Tibial nerve (tissue), 4 donors: ENCODE results near the gene QSOX2. TPM values are rescaled to one million over a fixed set of nuclear protein-coding genes. Genes with fewer than 3 reads are reported as not detected.

ENCODE experiments used
- DNase-seq, 2 donors: peaks; one replicate each; pipeline ENCODE4 v3.0.0-alpha.2; 2019; ENCODE audit warnings: low spot score in 2 of 2
- H3K27ac ChIP-seq, 4 donors: fragments of 200-600 bp; sonication (generic) in 3 of 4; one replicate each; pipeline ENCODE4 v1.5.1; 2017 to 2019; ENCODE audit warnings: mild to moderate bottlenecking in 1 of 4
- H3K27me3 ChIP-seq, 2 donors: fragments of 200-600 bp; sonication (generic) in 1 of 2; one replicate each; pipeline versions ENCODE4 v1.5.1 to v1.6.0; 2017 to 2019
- H3K36me3 ChIP-seq, 3 donors: fragments of 200-600 bp; sonication (generic); one replicate each; pipeline ENCODE4 v1.5.1; 2018 to 2019
- H3K4me1 ChIP-seq, 4 donors: fragments of 200-600 bp; sonication (generic) in 3 of 4; one replicate each; pipeline ENCODE4 v1.5.1; 2017 to 2019
- H3K4me3 ChIP-seq, 4 donors: fragments of 200-600 bp; sonication (generic) in 3 of 4; one replicate each; pipeline ENCODE4 v1.5.1; 2017 to 2019; ENCODE audit warnings: mild to moderate bottlenecking in 1 of 4, moderate library complexity in 1 of 4
- H3K9me3 ChIP-seq, 4 donors: fragments of 200-600 bp; sonication (generic) in 3 of 4; one replicate each; pipeline ENCODE4 v1.5.1; 2017 to 2019
- CTCF ChIP-seq, 5 experiments: fragments of 200-600 bp in 3 of 5; fragments of 450-650 bp in 2 of 5; sonication (generic) in 3 of 5; IDR thresholded peaks; one replicate each; pipeline ENCODE4 v1.5.1; 2016 to 2019; ENCODE audit warnings: antibody characterized with exemption in 5 of 5, mild to moderate bottlenecking in 3 of 5, moderate library complexity in 2 of 5
- EP300 ChIP-seq, 2 donors: sonication (generic); formaldehyde crosslinking; IDR thresholded peaks; one replicate each; pipeline ENCODE4 v1.6.1; 2017; ENCODE audit warnings: antibody characterized with exemption in 2 of 2, mild to moderate bottlenecking in 1 of 2
- POLR2A ChIP-seq, 2 donors: fragments of 450-650 bp; IDR thresholded peaks; one replicate each; pipeline ENCODE4 v1.6.1; 2017; ENCODE audit warnings: antibody characterized with exemption in 2 of 2, mild to moderate bottlenecking in 2 of 2, moderate library complexity in 2 of 2
- WGBS, 2 donors: methylation state at CpG; one replicate each; pipeline ENCODE4 v1.1.5; 2018; 5-methylcytosine and 5-hydroxymethylcytosine counted together
- total RNA-seq, 4 donors: library from RNA; depleted of rRNA; stranded (reverse); fragments of >200 nt; gene quantifications; one replicate each; pipeline ENCODE4 v1.1.0, GENCODE V29; 2016

Gene QSOX2
- total RNA-seq, 4 donors from 2014 or later: 10.2 to 16.8 (median 11.8) TPM

- Histone ChIP-seq H3K4me1 (peaks cover 0 to 11% (median 4%) of the 10 kb centered on the region in 4 donors), H3K9me3 (no peaks in the 10 kb centered on the region), H3K27me3 (no peaks in the 10 kb centered on the region), H3K27ac (no peak overlapping the region), H3K4me3 (no peak overlapping the region), H3K36me3 (no peaks in the 10 kb centered on the region)
- 93 to 96% methylated on average over 2 to 6 of the region's 6 CpGs for WGBS, 2 donors
- DNase-seq: no peak
- no peak for TF ChIP-seq EP300 (IDR thresholded peaks at IDR 0.05)
Measured at GRCh38 chr9:136262671-136263178, 17.1 kb upstream of the QSOX2 start.

- no peaks in the 10 kb centered on the region for H3K9me3 ChIP-seq
Measured at GRCh38 chr9:136261686-136262430, 16.2 kb upstream of the QSOX2 start.

GRCh38 chr9:136260936-136261472 is 15.4 kb upstream of the QSOX2 start:
- TF ChIP-seq CTCF (IDR thresholded peaks at IDR 0.05) (no peak), POLR2A (IDR thresholded peaks at IDR 0.05) (no peak), EP300 (IDR thresholded peaks at IDR 0.05) (no peak)
- no peak for DNase-seq
- Histone ChIP-seq H3K4me3 (no peak overlapping the region), H3K36me3 (no peaks in the 10 kb centered on the region), H3K27ac (no peak overlapping the region), H3K9me3 (no peaks in the 10 kb centered on the region), H3K27me3 (peaks cover 0 to under 1% of the 10 kb centered on the region in 2 donors), H3K4me1 (no peaks in the 10 kb centered on the region)
- WGBS, 2 donors: 71 to 75% methylated on average over 20 of the region's 20 CpGs

More at GRCh38 chr9:136261686-136262430, 16.2 kb upstream of the QSOX2 start:
- no peak for DNase-seq
- H3K36me3 ChIP-seq: no peaks in the 10 kb centered on the region
- no peak overlapping the region for H3K27ac ChIP-seq
- no peak for TF ChIP-seq CTCF (IDR thresholded peaks at IDR 0.05)
- no peak for TF ChIP-seq POLR2A (IDR thresholded peaks at IDR 0.05)
- no peak for TF ChIP-seq EP300 (IDR thresholded peaks at IDR 0.05)
- WGBS, 2 donors: 56 to 72% methylated on average over 20 to 21 of the region's 28 CpGs
- H3K27me3 ChIP-seq: no peaks in the 10 kb centered on the region
- H3K4me1 ChIP-seq: peaks cover 0 to 2% (median 0%) of the 10 kb centered on the region in 4 donors
- no peak overlapping the region for H3K4me3 ChIP-seq

GRCh38 chr9:136260521-136260920 is 14.9 kb upstream of the QSOX2 start:
- H3K27me3 ChIP-seq: peaks cover 0 to 6% of the 10 kb centered on the region in 2 donors
- peaks cover 0 to 3% (median 0%) of the 10 kb centered on the region in 4 donors for H3K4me1 ChIP-seq
- H3K9me3 ChIP-seq: no peaks in the 10 kb centered on the region
- H3K4me3 ChIP-seq: no peak overlapping the region
- H3K27ac ChIP-seq: no peak overlapping the region
- no peak for DNase-seq
- TF ChIP-seq CTCF (IDR thresholded peaks at IDR 0.05): no peak
- TF ChIP-seq EP300 (IDR thresholded peaks at IDR 0.05): no peak
- TF ChIP-seq POLR2A (IDR thresholded peaks at IDR 0.05): no peak
- WGBS, 2 donors: 89 to 92% methylated on average over 9 to 10 of the region's 10 CpGs
- no peaks in the 10 kb centered on the region for H3K36me3 ChIP-seq

- TF ChIP-seq CTCF (IDR thresholded peaks at IDR 0.05) (no peak), EP300 (IDR thresholded peaks at IDR 0.05) (no peak), POLR2A (IDR thresholded peaks at IDR 0.05) (no peak)
- 84 to 96% methylated on average over 4 to 15 of the region's 17 CpGs for WGBS, 2 donors
- Histone ChIP-seq H3K4me1 (peaks cover 0 to 10% (median 3%) of the 10 kb centered on the region in 4 donors), H3K9me3 (no peaks in the 10 kb centered on the region), H3K27ac (no peak overlapping the region), H3K36me3 (no peaks in the 10 kb centered on the region), H3K27me3 (peaks cover 0 to 11% of the 10 kb centered on the region in 2 donors), H3K4me3 (no peak overlapping the region)
- no peak for DNase-seq
Measured at GRCh38 chr9:136259836-136260235, 14.2 kb upstream of the QSOX2 start.
